SK-N-MC (cell line): ENCODE data around the gene CDH4.

Experiments
- EZH2 ChIP-seq: fragments of 200-600 bp; sonication (generic); IDR thresholded peaks from one replicate; pipeline ENCODE4 v1.6.1; 2017; ENCODE audit warnings: antibody characterized with exemption
- FOXP2 ChIP-seq: optimal IDR thresholded peaks from 2 replicates; pipeline ENCODE3; 2011; ENCODE audit warnings: mild to moderate bottlenecking, moderate library complexity; ENCODE audit not compliant: insufficient read depth; ENCODE audit errors: extremely low read length, control extremely low read depth
- POLR2AphosphoS5 ChIP-seq: IDR thresholded peaks from 2 replicates; pipeline ENCODE4 v1.6.1; 2012; ENCODE audit warnings: mild to moderate bottlenecking, low read depth, low read length, borderline replicate concordance

DNA sequence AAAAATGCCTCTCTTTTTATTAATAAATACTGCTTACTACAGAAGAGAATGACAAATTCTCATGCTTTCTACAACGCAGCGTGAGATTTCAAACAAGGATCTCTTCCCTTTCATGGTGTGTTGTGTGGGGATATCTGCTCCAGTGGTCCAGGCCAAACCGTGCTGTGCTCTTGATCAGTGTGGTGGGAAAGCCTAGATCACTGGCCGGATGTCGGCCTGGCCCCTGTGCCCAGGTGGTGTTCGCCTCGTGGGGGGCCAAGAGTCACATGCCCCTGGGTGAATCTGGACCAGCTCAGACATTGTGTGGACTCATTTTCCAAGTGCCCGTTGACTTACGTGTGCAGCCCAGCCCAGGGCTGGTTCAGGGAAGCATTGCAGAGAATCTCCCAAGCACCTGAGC is 4.3 kb downstream of the CDH4 start:
- TF ChIP-seq POLR2AphosphoS5 (no peak), EZH2 (no peak), FOXP2 (no peak)
